Measurements from ENCODE around the gene UBE2D2. TPM values are rescaled to one million over a fixed set of nuclear protein-coding genes. Genes with fewer than 3 reads are reported as not detected.

The UBE2D2 gene
- total and polyA plus RNA-seq, 2 of the 13 experiments (the other 11 are each of a cell fraction or from before 2014, with no cell fraction given): 79.1 to 109 TPM

GRCh38 chr5:139650689-139651042, 89.5 kb downstream of the UBE2D2 start:
- WGBS (ENCODE audit: low lambda C conversion rate): 0% methylated on average over 6 of the region's 13 CpGs
- H3K9ac ChIP-seq (ENCODE audit: insufficient read depth, low read depth, low read length): peak overlapping the region; percentile 79
- intact Hi-C loops (cut with micrococcal nuclease; ENCODE audit: unreplicated experiment) (loop anchor here (1.0 to 5.0 kb wide), 2 partner anchors 13 to 97 kb away; no protein-coding TSS in a partner anchor), in situ Hi-C loops (cut with HindIII; ENCODE audit: extremely low pct_ligation_motif_present, low pct_unique_long_range_greater_than_20kb) (no loop called here)
- peaks cover 42% of the 10 kb centered on the region for H4K20me1 ChIP-seq (ENCODE audit: insufficient read depth, low read length)
- DNase-seq (ENCODE audit: low spot score): no peak
- H3K79me2 ChIP-seq (ENCODE audit: insufficient read depth, low read length): peaks cover 66% of the 10 kb centered on the region
- no peak overlapping the region for H2AFZ ChIP-seq (ENCODE audit: low read length)
- no peak for FAIRE-seq
- H3K9me3 ChIP-seq (ENCODE audit: low read length): no peaks in the 10 kb centered on the region
- peak overlapping the region; percentile 74 to 95 (median 91) for H3K4me3 ChIP-seq (replicated peaks in 1 of 3; ENCODE audit: insufficient read depth in 1 of 3, low read depth in 2 of 3, low read length in 3 of 3)
- peaks cover 0 to 1% of the 10 kb centered on the region in 2 experiments; a peak in 2 of 5 replicates for H3K36me3 ChIP-seq (replicated peaks in 1 of 2; ENCODE audit: control insufficient read depth in 1 of 2, insufficient read depth in 2 of 2, low read length in 2 of 2)
- ChIA-PET POLR2A (interaction anchor here (0.8 to 4.1 kb wide), 8 partner anchors 10 to 83 kb away, joined by 3 to 34 read pairs (median 8); no protein-coding TSS in a partner anchor), CTCF (ENCODE audit: low intra/inter-chr PET ratio, low total read pairs) (interaction anchor here (1.0 to 2.6 kb wide), 2 partner anchors 15 to 115 kb away, joined by 4 to 10 read pairs; no protein-coding TSS in a partner anchor)
- H3K4me1 ChIP-seq (ENCODE audit: insufficient read depth, low read length): peaks cover 67% of the 10 kb centered on the region
- no peaks in the 10 kb centered on the region; a peak in 1 of 5 replicates for H3K27me3 ChIP-seq (ENCODE audit: control insufficient read depth in 1 of 2, insufficient read depth in 2 of 2, low read length in 2 of 2)
- H3K27ac ChIP-seq (ENCODE audit: extremely low read length, insufficient read depth, low read length): peak overlapping the region; percentile 76
- peak overlapping the region; percentile 90 for H3K4me2 ChIP-seq (ENCODE audit: low read depth, low read length)
- ATAC-seq: no peak
- BruUV-seq (replicated peaks): TSS peak; percentile 66
- TF ChIP-seq POGZ (CRISPR knock-in tag; IDR thresholded peaks at IDR 0.05) (0 out of 2 replicates have a peak, but pooled peaks have one; percentile 1), ZNF724P (CRISPR knock-in tag; IDR thresholded peaks at IDR 0.05; ENCODE audit: borderline replicate concordance) (no peak), ZFP91 (CRISPR knock-in tag; IDR thresholded peaks at IDR 0.05; ENCODE audit: borderline replicate concordance) (peak; percentile 32; the same call in 1 of the 2 replicates), KLF9 (CRISPR knock-in tag; IDR thresholded peaks at IDR 0.05; ENCODE audit: low read depth) (no peak), ATF7-NPFF (CRISPR knock-in tag; IDR thresholded peaks at IDR 0.05; ENCODE audit: low read depth) (0 out of 2 replicates have a peak, but pooled peaks have one; percentile 17), MBD4 (IDR thresholded peaks at IDR 0.05; ENCODE audit: borderline replicate concordance, low read length) (no peak), ZNF263 (CRISPR knock-in tag; IDR thresholded peaks at IDR 0.05) (peak; percentile 92), GTF2F1 (IDR thresholded peaks at IDR 0.05; ENCODE audit: low read length) (no peak), ZBTB25 (CRISPR knock-in tag; IDR thresholded peaks at IDR 0.05) (no peak), ZNF768 (CRISPR knock-in tag; IDR thresholded peaks at IDR 0.05) (no peak), ZXDC (CRISPR knock-in tag; IDR thresholded peaks at IDR 0.05) (no peak), ZNF207 (IDR thresholded peaks at IDR 0.05; ENCODE audit: borderline replicate concordance) (no peak), ZNF776 (CRISPR knock-in tag; IDR thresholded peaks at IDR 0.05) (0 out of 2 replicates have a peak, but pooled peaks have one; percentile 16), YY1 (IDR thresholded peaks at IDR 0.05; ENCODE audit: insufficient read depth, insufficient replicate concordance, low read depth, low read length) (peak; percentile 4), KMT2A (CRISPR knock-in tag; IDR thresholded peaks at IDR 0.05) (0 out of 2 replicates have a peak, but pooled peaks have one; percentile 12), YEATS2 (CRISPR knock-in tag; IDR thresholded peaks at IDR 0.05; ENCODE audit: borderline replicate concordance) (no peak), ZBTB42 (CRISPR knock-in tag; IDR thresholded peaks at IDR 0.05) (no peak), POLR2AphosphoS5 (IDR thresholded peaks at IDR 0.05; ENCODE audit: low read depth, low read length) (0 out of 2 replicates have a peak, but pooled peaks have one; percentile 3), AGO2 (optimal IDR thresholded peaks at IDR 0.05; ENCODE audit: low read depth, low read length) (peak; percentile 33), IRF9 (CRISPR knock-in tag; IDR thresholded peaks at IDR 0.05; ENCODE audit: borderline replicate concordance) (peak; percentile 43; the same call in 1 of the 2 replicates)
